ENCODE results near the gene TRIM26. TPM values are rescaled to one million over a fixed set of nuclear protein-coding genes. Genes with fewer than 3 reads are reported as not detected.
A peak's percentile ranks its signal among the peaks of the same experiment; 100 is the strongest.

TRIM26 gene
- polyA plus RNA-seq, 1 donor: 58.2 TPM

DNA sequence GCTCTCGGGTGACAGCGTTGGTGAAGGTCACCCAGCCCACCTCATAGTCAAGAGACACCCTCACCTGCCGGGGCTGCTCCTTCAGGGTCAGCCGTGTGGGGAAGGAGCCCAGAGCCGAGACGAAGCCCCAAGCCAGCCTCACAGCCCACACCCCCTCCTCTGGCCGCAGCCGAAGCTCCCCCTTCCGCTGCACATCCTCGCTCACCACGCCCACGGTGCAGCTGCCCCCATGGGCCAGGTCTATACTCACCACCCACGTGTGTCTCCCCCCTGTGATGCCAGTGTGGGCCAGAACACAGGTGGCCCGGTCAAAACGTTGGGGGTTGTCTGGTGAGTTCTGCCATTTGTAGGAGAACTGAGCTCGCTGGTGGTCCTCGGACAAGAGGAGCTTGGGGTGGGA is 59.1 kb downstream of the TRIM26 start:
- DNase-seq: no peak
- no CpG with 5 or more reads among the region's 17 CpGs for WGBS (ENCODE audit: insufficient coverage, low lambda C conversion rate)
- H3K36me3 ChIP-seq (ENCODE audit: control insufficient read depth, insufficient read depth, low read length): no peaks in the 10 kb centered on the region
- no peaks in the 10 kb centered on the region for H3K27me3 ChIP-seq (ENCODE audit: control insufficient read depth, insufficient read depth, low read length)
- H3K9me3 ChIP-seq (ENCODE audit: control insufficient read depth, low read depth, low read length): no peaks in the 10 kb centered on the region
- peak overlapping the region; percentile 98 for H3K27ac ChIP-seq (ENCODE audit: low read length)
- H3K4me1 ChIP-seq (ENCODE audit: control insufficient read depth, insufficient read depth, low read length): peaks cover 59% of the 10 kb centered on the region
- no peak overlapping the region for H3K4me3 ChIP-seq (ENCODE audit: low read length)

DNA sequence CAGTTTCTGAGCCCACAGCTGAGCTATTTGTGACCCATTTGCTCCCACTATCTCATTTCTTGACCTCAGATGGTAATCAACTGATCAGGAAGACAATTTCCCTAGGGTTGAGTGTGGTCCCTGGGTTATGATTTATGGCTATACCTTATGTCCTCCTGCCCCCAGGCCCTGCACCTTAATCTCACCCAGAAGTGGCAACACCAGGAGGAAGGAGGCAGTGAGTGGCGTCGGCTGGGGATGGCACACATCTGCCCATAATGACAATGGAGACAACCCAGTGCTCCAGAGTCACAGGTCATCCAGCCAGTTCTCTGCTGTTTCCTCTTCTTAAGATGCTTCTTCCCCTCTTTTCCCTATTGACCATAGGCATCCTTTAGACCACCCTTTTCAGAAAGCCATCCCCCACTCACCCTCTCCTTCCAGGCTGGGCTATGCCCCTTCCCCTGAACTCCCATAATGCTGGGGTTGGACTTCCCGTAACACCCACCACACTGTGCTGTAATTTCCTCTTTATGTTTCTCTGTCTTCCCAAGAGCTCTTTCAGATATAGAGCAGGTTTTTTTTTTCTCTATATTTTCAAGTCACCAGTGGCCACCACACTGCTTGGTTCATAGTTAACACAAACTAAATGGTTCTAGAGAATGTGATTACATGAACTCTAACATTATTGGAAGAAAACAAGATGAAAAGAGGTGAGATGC is 60.1 kb downstream of the TRIM26 start:
- no peaks in the 10 kb centered on the region for H3K9me3 ChIP-seq (ENCODE audit: control insufficient read depth, low read depth, low read length)
- no peak for DNase-seq
- peak overlapping the region; percentile 98 for H3K27ac ChIP-seq (ENCODE audit: low read length)
- no peaks in the 10 kb centered on the region for H3K36me3 ChIP-seq (ENCODE audit: control insufficient read depth, insufficient read depth, low read length)
- no peaks in the 10 kb centered on the region for H3K27me3 ChIP-seq (ENCODE audit: control insufficient read depth, insufficient read depth, low read length)
- H3K4me3 ChIP-seq (ENCODE audit: low read length): no peak overlapping the region
- 89% methylated on average over 1 of the region's 3 CpGs for WGBS (ENCODE audit: insufficient coverage, low lambda C conversion rate)
- peaks cover 59% of the 10 kb centered on the region for H3K4me1 ChIP-seq (ENCODE audit: control insufficient read depth, insufficient read depth, low read length)

DNA sequence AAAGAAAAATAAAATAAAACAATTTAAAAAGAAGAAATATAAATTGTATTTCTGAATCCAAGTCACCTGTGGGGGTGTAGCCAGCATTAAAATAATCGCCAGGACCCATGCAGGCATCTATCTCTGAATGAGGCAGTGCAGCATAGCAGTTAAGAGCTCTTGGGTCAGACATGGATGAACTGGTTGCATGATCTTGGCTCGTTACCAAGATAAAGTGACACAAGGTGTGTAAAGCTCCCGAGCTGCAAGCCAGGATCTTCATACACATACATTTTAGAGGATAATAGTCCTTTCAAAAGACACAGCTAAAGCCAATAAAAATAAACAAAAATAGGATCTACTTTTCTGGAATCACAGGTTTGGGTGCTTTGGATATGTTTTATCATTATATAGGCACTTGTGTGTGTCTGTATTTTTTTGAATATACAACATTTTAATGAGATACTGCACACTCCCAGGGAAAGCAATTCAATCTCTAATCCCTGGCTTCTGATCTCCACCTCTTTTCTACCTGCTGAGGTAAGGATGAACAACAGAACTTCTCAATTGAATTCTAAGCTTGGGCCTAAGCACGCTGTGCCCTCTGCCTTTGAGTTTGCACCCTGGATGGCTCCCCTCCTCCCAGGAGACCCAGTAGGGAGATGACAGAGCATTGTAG is 61.1 kb downstream of the TRIM26 start:
- Histone ChIP-seq H3K27me3 (ENCODE audit: control insufficient read depth, insufficient read depth, low read length) (no peaks in the 10 kb centered on the region), H3K27ac (ENCODE audit: low read length) (peak overlapping the region; percentile 39)

DNA sequence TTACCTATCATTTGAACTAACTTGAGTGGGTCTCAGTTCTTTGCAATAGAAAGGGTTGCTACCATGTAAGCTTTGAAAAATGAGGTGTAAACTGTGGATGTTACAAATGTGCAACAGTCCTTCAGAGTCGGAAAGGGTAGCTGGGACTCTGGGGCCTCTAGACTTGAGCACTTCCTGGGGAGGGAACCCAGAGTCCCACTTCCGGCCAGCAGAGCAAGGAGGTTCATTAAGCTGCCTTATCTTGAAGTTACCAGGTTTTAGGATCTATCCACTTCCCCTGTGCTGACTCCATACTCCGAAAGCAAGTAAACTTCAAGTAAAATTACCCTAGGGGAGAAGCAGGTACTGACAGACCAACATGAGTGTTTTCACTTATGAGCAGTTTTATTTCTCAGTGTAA is 61.6 kb downstream of the TRIM26 start:
- WGBS (ENCODE audit: insufficient coverage, low lambda C conversion rate): 100% methylated on average over 1 of the region's 3 CpGs
- DNase-seq: no peak
- Histone ChIP-seq H3K36me3 (ENCODE audit: control insufficient read depth, insufficient read depth, low read length) (no peaks in the 10 kb centered on the region), H3K27me3 (ENCODE audit: control insufficient read depth, insufficient read depth, low read length) (no peaks in the 10 kb centered on the region), H3K4me1 (ENCODE audit: control insufficient read depth, insufficient read depth, low read length) (peaks cover 55% of the 10 kb centered on the region), H3K4me3 (ENCODE audit: low read length) (no peak overlapping the region), H3K9me3 (ENCODE audit: control insufficient read depth, low read depth, low read length) (no peaks in the 10 kb centered on the region), H3K27ac (ENCODE audit: low read length) (peak overlapping the region; percentile 39)

More for the DNA sequence above, 61.1 kb downstream of the TRIM26 start:
- Histone ChIP-seq H3K9me3 (ENCODE audit: control insufficient read depth, low read depth, low read length) (no peaks in the 10 kb centered on the region), H3K36me3 (ENCODE audit: control insufficient read depth, insufficient read depth, low read length) (no peaks in the 10 kb centered on the region), H3K4me1 (ENCODE audit: control insufficient read depth, insufficient read depth, low read length) (peaks cover 59% of the 10 kb centered on the region), H3K4me3 (ENCODE audit: low read length) (no peak overlapping the region)
- DNase-seq: peak in 1 of 2 donors; percentile 62
- WGBS (ENCODE audit: insufficient coverage, low lambda C conversion rate): 80% methylated on average over 1 of the region's 4 CpGs

DNA sequence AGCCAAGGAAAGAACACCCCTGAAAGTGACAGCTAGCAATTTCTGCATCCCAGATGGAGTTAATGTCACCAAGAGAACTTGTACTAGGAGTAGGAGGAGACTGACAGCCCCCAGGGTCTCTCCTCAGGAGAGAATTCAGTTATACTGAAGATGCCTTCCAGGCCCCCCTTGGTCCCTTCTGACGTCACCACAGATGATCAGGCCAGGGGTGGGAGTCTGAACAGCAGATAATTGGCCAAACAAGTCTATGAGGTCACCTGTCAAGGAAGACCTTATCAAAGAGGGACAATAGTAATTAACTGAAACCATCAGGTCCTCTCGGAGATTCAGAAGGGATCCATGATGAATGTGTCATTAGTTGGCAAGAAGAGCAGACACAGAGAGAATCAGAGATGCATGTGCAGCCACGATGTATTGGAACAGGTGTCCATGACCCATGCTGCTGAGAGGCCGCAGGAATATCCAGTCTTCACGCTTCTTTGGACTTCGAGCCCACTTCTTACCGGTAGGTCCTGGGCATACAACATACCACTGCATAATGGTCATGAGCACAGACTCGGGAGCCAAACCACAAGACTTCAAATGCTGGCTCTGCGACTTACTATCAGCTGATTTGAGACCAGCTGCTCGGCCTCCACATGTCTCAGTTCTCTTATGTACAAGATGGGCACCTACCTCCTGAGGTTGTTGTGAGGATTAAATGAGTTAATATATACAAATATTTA is 62.4 kb downstream of the TRIM26 start:
- Histone ChIP-seq H3K36me3 (ENCODE audit: control insufficient read depth, insufficient read depth, low read length) (no peaks in the 10 kb centered on the region), H3K27me3 (ENCODE audit: control insufficient read depth, insufficient read depth, low read length) (no peaks in the 10 kb centered on the region), H3K27ac (ENCODE audit: low read length) (peak overlapping the region; percentile 39), H3K4me1 (ENCODE audit: control insufficient read depth, insufficient read depth, low read length) (peaks cover 47% of the 10 kb centered on the region), H3K4me3 (ENCODE audit: low read length) (no peak overlapping the region), H3K9me3 (ENCODE audit: control insufficient read depth, low read depth, low read length) (no peaks in the 10 kb centered on the region)
- peak; percentile 54 to 63 for DNase-seq
- WGBS (ENCODE audit: insufficient coverage, low lambda C conversion rate): no CpG with 5 or more reads among the region's 10 CpGs

DNA sequence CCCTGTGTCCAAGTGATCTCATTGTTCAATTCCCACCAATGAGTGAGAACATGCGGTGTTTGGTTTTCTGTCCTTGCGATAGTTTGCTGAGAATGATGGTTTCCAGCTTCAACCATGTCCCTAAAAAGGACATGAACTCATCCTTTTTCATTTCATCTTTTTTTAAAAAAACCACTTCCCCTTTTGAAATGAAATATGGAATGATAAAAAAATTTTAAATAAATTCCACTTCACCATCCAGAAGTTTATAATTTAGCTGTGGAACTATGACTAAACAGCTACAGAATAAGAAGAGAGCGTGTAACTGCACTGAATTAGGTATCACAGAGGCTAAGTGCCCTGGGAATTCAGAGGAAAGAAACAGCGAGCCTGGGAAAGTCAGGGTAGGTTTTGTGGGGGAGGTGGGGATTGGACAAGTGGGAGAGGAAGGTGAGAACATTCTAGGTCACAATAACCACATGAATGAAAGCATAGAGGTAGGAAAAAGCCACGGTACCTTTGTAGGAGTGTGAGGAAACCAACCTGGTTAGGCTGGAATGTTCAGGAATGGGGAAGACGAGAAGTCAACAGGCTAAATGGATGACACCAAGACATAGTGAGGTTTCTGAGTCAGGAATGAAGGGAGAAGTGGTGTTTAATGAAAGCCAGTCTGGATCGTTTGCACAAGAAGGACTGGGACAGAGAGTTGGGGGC is 63.2 kb downstream of the TRIM26 start:
- peaks cover 43% of the 10 kb centered on the region for H3K4me1 ChIP-seq (ENCODE audit: control insufficient read depth, insufficient read depth, low read length)
- H3K4me3 ChIP-seq (ENCODE audit: low read length): no peak overlapping the region
- no peaks in the 10 kb centered on the region for H3K36me3 ChIP-seq (ENCODE audit: control insufficient read depth, insufficient read depth, low read length)
- H3K27ac ChIP-seq (ENCODE audit: low read length): no peak overlapping the region
- DNase-seq: no peak
- no peaks in the 10 kb centered on the region for H3K9me3 ChIP-seq (ENCODE audit: control insufficient read depth, low read depth, low read length)
- no peaks in the 10 kb centered on the region for H3K27me3 ChIP-seq (ENCODE audit: control insufficient read depth, insufficient read depth, low read length)
- 86% methylated on average over 5 of the region's 7 CpGs for WGBS (ENCODE audit: insufficient coverage, low lambda C conversion rate)

DNA sequence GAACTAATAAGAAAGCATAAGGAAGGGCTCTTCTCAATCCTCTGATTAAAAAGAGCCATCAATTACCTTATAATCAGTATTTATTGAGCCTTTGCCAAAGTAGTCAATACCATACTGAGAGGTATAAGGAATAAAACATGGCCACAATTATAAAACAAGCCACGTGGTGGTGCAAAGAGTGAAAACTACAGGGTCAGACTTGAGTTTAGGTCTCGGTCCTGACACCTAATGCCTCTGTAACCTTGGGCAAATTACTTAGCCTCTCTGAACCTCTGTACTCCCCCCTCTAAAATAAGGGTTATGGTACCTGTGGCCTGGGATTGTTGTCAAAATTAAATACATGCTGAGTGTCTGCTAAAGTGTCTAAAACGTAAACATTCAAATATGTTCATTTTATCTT is 64.0 kb downstream of the TRIM26 start:
- DNase-seq: no peak
- Histone ChIP-seq H3K4me3 (ENCODE audit: low read length) (no peak overlapping the region), H3K27ac (ENCODE audit: low read length) (no peak overlapping the region), H3K4me1 (ENCODE audit: control insufficient read depth, insufficient read depth, low read length) (peaks cover 43% of the 10 kb centered on the region), H3K27me3 (ENCODE audit: control insufficient read depth, insufficient read depth, low read length) (no peaks in the 10 kb centered on the region), H3K9me3 (ENCODE audit: control insufficient read depth, low read depth, low read length) (no peaks in the 10 kb centered on the region), H3K36me3 (ENCODE audit: control insufficient read depth, insufficient read depth, low read length) (no peaks in the 10 kb centered on the region)
- WGBS (ENCODE audit: insufficient coverage, low lambda C conversion rate): 80% methylated on average over 1 of the region's 3 CpGs

DNA sequence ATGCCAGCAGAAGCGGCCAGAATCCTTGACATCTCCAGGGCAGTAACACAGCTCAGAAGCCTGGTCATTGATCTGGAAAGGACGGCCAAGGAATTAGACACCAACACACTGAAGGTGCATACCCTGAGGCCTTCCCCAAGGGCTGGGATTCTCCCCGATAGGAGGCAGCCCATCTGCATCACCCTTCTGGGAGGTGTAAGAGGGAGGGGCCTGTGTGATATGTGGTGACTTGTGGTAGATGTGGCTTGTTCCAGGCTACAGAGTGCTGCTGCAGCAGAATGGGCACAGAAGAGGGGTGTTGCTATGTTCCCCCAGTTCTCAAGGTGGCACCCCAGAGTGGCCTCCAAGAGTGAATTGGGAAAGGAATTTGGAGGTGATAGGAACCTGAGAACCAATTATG is 66.1 kb downstream of the TRIM26 start:
- no peaks in the 10 kb centered on the region for H3K27me3 ChIP-seq (ENCODE audit: control insufficient read depth, insufficient read depth, low read length)
- no peaks in the 10 kb centered on the region for H3K36me3 ChIP-seq (ENCODE audit: control insufficient read depth, insufficient read depth, low read length)
- no peaks in the 10 kb centered on the region for H3K9me3 ChIP-seq (ENCODE audit: control insufficient read depth, low read depth, low read length)
- H3K4me3 ChIP-seq (ENCODE audit: low read length): no peak overlapping the region
- peaks cover 26% of the 10 kb centered on the region for H3K4me1 ChIP-seq (ENCODE audit: control insufficient read depth, insufficient read depth, low read length)
- no peak for DNase-seq
- no CpG with 5 or more reads among the region's 3 CpGs for WGBS (ENCODE audit: insufficient coverage, low lambda C conversion rate)
- no peak overlapping the region for H3K27ac ChIP-seq (ENCODE audit: low read length)

DNA sequence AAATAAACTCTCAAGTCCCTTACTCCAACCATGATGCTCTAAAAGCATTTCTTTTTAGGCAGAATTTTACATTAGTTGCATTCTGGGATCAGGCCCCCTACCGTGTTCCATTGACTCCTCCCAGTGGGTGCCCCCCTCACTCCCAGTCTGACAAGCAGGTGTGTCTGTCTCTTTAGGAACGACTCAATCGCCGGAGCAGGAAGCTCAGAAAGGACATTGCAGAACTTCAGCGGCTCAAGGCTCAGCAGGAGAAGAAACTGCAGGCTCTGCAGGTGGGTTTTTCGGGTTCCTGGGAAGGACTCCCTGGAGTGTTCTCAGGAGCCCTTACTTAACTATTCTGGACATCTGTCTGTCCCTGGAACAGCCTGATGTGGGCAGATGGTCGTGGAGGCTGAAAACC is 67.4 kb downstream of the TRIM26 start:
- Histone ChIP-seq H3K27me3 (ENCODE audit: control insufficient read depth, insufficient read depth, low read length) (no peaks in the 10 kb centered on the region), H3K9me3 (ENCODE audit: control insufficient read depth, low read depth, low read length) (no peaks in the 10 kb centered on the region), H3K4me3 (ENCODE audit: low read length) (no peak overlapping the region), H3K27ac (ENCODE audit: low read length) (no peak overlapping the region), H3K36me3 (ENCODE audit: control insufficient read depth, insufficient read depth, low read length) (no peaks in the 10 kb centered on the region), H3K4me1 (ENCODE audit: control insufficient read depth, insufficient read depth, low read length) (peaks cover 13% of the 10 kb centered on the region)
- no CpG with 5 or more reads among the region's 7 CpGs for WGBS (ENCODE audit: insufficient coverage, low lambda C conversion rate)
- DNase-seq: no peak

DNA sequence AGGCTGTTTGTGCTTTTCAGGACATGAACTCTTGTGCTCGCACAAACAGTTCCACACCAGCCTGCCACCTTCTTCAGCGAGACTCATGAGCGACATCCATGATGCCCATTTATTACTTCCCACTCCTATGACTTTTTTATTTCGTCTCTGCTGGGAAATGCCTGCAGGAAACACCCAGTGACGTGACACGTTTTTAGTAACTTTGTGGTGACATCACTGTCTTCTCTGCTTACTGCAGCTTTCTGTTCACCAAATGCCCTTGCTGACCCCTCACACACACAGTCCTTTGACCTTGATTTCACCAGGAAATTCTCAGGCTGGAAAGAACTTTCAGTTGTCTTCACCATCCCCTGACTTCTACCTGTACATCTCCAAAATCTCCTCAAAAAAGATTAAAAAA is 68.4 kb downstream of the TRIM26 start:
- Histone ChIP-seq H3K27ac (ENCODE audit: low read length) (peak overlapping the region; percentile 63), H3K4me3 (ENCODE audit: low read length) (no peak overlapping the region), H3K27me3 (ENCODE audit: control insufficient read depth, insufficient read depth, low read length) (no peaks in the 10 kb centered on the region), H3K36me3 (ENCODE audit: control insufficient read depth, insufficient read depth, low read length) (no peaks in the 10 kb centered on the region), H3K9me3 (ENCODE audit: control insufficient read depth, low read depth, low read length) (no peaks in the 10 kb centered on the region), H3K4me1 (ENCODE audit: control insufficient read depth, insufficient read depth, low read length) (peaks cover 11% of the 10 kb centered on the region)
- 100% methylated on average over 1 of the region's 6 CpGs for WGBS (ENCODE audit: insufficient coverage, low lambda C conversion rate)
- peak in 1 of 2 donors; percentile 52 for DNase-seq

All from large intestine (tissue), 3 donors.